22Rv1 (cell line): ENCODE measurements around the gene PCDH10.
"Not testable (repeated sequence)": the region's sequence is repeated elsewhere in the genome, so short reads cannot be mapped to it uniquely, and the experiment has no call there.

Experiments used
- H3K27ac ChIP-seq: fragments of 450-650 bp; 2 replicates; pipeline ENCODE4 v1.5.1; 2017
- ZFX ChIP-seq: fragments of 450-650 bp; IDR thresholded peaks from 2 replicates; pipeline ENCODE4 v1.6.1; 2017; ENCODE audit warnings: antibody characterized with exemption, borderline replicate concordance
- TF ChIP-seq, protein P1 (sequence below): fragments of 450-650 bp; IDR thresholded peaks from 2 replicates; pipeline ENCODE4 v1.5.1; 2017; ENCODE audit warnings: mild to moderate bottlenecking

Gene PCDH10

DNA sequence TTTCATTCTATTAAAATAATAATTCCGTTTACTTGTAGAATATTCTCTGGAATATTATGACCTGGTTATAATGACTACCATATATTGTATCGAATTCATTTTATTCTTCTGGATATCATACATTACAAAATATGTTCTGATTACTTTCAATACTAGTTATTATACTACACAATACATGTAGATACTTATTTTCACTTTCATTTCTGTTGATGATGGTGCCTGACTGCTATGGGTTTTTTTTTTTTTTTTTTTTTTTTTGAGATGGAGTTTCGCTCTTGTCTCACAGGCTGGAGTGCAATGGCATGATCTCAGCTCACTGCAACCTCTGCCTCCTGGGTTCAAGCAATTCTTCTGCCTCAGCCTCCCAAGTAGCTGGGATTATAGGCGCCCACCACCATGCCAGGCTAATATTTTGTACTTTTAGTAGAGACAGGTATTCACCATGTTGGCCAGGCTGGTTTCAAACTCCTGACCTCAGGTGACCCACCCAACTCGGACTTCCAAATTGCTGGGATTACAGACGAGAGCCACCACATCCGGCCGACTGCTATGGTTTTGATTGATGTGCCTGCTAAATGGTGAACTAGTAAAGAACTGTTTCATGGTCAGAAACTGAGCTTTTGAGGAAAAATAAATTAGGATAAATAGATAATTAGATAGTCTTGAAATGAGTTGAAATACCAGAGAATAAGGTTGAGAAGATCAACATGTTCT, 39.5 kb downstream of the PCDH10 start:
- no peak for TF ChIP-seq ZFX
- TF ChIP-seq, protein P1, sequence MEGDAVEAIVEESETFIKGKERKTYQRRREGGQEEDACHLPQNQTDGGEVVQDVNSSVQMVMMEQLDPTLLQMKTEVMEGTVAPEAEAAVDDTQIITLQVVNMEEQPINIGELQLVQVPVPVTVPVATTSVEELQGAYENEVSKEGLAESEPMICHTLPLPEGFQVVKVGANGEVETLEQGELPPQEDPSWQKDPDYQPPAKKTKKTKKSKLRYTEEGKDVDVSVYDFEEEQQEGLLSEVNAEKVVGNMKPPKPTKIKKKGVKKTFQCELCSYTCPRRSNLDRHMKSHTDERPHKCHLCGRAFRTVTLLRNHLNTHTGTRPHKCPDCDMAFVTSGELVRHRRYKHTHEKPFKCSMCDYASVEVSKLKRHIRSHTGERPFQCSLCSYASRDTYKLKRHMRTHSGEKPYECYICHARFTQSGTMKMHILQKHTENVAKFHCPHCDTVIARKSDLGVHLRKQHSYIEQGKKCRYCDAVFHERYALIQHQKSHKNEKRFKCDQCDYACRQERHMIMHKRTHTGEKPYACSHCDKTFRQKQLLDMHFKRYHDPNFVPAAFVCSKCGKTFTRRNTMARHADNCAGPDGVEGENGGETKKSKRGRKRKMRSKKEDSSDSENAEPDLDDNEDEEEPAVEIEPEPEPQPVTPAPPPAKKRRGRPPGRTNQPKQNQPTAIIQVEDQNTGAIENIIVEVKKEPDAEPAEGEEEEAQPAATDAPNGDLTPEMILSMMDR, result no peak
- H3K27ac ChIP-seq, result no peak overlapping the region

DNA sequence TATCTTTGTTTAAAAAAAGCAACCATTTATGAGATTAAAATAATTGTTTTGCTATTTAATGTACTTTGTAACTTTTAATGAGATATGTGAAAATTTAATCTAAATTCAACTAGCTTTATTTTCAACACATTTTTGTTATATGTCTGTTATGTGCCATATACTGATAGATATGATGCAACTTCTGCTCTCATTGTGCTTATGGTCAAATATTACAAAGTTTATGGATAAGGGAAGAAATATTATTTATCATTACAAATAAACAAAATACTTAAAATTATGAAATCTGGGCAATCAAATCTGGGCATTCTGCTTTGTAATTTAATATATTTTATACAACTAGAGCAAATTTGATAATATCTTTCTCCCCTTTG, 40.0 kb downstream of the PCDH10 start:
- no peak overlapping the region for H3K27ac ChIP-seq
- TF ChIP-seq ZFX, result no peak
- TF ChIP-seq, protein P1, result no peak

DNA sequence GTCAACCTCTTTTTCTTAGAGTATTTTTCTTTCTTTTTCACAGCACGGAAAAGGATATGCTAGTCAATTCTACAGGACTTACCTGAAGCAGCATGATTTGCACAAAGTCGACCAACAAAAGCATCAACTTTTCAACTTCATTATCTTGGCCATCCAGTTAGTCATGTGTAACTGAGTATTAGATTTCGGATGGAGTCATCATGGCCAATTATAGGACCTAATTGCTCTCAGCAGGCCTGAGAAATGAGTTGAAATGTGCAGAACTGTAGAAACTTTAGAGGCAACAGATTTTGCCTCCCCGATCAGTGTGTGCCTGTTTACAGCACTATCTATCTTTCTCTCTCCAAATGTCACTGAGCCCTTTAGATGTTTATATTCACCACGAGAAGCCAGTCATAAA, 41.0 kb downstream of the PCDH10 start:
- H3K27ac ChIP-seq, result no peak overlapping the region
- TF ChIP-seq, protein P1, result no peak
- no peak for TF ChIP-seq ZFX

DNA sequence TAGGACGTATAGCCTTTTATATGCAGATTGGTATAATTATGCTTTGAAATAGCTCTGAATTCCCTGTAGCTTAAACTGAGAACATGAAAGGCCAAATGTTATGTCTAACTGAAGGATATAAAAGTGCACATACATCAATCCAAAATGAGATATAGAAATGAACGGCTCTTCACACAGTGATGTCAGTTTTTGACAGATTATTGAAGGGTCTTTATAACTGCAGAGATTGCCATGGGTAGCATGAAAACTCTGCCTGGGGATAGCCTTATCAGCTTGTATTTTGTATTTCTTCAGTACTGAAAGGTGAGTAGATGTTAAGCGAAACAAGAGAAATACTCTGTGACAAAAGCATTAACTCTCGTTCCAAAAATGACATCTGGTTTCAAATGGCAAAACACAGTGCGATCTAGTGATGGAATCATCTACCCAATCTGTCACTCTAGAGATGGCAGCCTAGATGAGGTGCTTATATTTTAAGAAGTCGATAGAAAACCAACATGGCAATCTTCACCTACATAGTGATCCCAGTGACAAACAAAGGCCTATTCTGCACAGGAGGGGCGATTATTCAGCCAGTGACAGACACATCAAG, 59.7 kb downstream of the PCDH10 start:
- H3K27ac ChIP-seq, result no peak overlapping the region
- TF ChIP-seq, protein P1, result no peak
- TF ChIP-seq ZFX, result no peak

DNA sequence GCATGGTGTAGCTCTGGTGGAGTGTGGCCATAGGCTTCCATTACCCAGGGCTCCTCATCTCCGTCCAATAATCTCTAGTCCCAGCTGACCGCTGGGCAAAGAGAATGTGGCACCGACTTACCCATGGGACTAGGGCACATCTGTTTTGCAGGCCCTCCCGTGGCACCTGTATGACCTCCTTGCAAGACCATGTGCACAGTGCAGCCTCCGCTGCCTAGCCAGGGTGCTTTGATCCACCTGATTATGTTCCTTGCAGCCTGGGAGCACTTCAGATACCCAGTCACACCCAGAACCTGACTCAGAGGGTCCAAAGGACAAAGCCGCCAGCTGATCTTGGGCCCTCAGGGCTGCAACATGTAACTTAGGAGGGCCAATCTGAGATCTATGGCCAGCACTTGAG, 84.8 kb downstream of the PCDH10 start:
- no peak for TF ChIP-seq ZFX
- TF ChIP-seq, protein P1, result no peak
- H3K27ac ChIP-seq, result no peak overlapping the region

DNA sequence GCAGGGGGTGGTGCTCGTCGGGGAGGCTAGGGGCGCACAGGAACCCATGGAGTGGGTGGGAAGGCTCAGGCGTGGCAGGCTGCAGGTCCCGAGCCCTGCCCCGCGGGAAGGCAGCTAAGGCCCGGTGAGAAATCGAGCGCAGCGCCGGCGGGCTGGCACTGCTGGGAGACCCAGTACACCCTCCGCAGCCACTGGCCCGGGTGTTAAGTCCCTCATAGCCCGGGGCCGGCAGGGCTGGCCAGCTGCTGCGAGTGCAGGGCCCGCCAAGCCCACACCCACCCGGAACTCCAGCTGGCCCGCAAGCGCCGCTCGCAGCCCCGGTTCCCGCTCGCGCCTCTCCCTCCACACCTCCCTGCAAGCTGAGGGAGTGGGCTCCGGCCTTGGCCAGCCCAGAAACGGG, 91.4 kb downstream of the PCDH10 start:
- H3K27ac ChIP-seq, result not testable (repeated sequence)
